Stimulated activated CD4-positive, alpha-beta T cell treated with anti-CD3 and anti-CD28 coated beads, Interleukin-12 subunit alpha, Interleukin-12 subunit beta, amount 100 ng/mL, for 4 hours (primary cell): ENCODE results near the gene KANSL1.

Experiments used
- DNase-seq: peaks from one replicate; pipeline ENCODE4 v3.0.0-alpha.2; 2020

KANSL1 gene

GRCh38 chr17:45993962-45994627 lies 199.1 kb downstream of the KANSL1 start:
- DNase-seq, result no peak

- DNase-seq, result no peak
Observed at GRCh38 chr17:45992904-45993303, 200.3 kb downstream of the KANSL1 start.

GRCh38 chr17:45992175-45992574 lies 201.1 kb downstream of the KANSL1 start:
- DNase-seq, result no peak

- DNase-seq, result no peak
Observed at GRCh38 chr17:45991341-45991740, 201.9 kb downstream of the KANSL1 start.

- no peak for DNase-seq
Observed at GRCh38 chr17:45990886-45991285, 202.3 kb downstream of the KANSL1 start.

GRCh38 chr17:45989759-45990158 lies 203.5 kb downstream of the KANSL1 start:
- DNase-seq, result no peak

DNA sequence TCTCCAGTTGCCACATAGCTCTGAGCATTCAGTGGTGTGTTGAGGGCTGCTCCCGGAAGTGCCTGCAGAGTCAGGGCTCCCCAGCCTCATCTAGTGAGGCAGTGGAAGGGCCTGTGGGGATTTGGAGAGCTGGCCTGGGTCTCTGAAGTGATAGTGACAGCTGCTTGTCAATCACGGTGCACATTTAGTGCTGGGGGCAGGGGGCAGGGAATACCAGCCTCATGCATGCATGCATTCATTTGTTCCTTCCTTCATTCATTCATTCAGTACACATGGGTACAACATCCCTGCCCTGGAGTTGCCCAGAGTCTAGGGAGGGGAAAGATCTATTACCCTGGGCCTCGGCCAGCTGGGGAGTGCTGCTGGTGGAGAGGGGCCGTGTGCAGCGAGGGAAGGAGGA lies 205.5 kb downstream of the KANSL1 start:
- DNase-seq, result no peak

- DNase-seq, result no peak
Observed at GRCh38 chr17:45986056-45986455, 207.2 kb downstream of the KANSL1 start.

DNA sequence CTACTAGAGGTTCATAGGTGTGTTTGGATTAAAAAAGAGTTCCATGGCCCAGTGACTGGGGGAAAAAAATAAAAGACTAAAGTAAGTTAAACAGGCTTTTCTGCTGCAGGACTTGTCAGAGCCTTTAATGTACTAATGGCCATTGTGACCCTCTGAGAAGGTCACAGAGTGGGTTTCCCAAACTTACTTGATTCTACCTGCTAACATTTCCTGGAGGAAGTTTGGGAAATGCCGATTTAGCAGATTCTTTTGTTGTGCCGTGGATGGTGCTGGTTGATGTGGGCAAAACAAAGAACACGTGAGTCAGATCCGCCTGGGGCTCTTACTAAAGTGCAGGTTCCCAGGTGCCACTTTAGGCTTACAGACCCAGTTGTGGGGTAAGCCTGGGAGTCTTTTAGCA lies 207.8 kb downstream of the KANSL1 start:
- no peak for DNase-seq

DNA sequence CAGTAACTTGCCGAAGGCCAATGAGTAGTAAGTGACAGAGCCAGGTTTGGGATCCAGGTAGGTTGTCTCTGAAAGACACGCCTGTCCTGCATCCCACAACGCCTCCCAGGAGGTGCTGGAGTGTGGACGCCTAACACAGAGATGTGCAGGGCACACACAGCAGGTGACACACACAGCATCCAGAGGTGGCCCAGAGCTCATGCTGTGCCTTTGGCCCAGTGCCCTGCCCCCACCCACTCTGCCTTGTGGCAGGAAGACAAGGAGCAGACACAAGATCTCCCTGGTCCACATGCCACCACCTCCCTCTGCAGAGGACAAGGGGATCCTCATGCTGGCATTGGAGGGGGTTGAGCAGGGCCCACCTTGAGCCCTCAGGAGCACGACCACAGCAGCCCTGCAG lies 208.9 kb downstream of the KANSL1 start:
- DNase-seq, result no peak

DNA sequence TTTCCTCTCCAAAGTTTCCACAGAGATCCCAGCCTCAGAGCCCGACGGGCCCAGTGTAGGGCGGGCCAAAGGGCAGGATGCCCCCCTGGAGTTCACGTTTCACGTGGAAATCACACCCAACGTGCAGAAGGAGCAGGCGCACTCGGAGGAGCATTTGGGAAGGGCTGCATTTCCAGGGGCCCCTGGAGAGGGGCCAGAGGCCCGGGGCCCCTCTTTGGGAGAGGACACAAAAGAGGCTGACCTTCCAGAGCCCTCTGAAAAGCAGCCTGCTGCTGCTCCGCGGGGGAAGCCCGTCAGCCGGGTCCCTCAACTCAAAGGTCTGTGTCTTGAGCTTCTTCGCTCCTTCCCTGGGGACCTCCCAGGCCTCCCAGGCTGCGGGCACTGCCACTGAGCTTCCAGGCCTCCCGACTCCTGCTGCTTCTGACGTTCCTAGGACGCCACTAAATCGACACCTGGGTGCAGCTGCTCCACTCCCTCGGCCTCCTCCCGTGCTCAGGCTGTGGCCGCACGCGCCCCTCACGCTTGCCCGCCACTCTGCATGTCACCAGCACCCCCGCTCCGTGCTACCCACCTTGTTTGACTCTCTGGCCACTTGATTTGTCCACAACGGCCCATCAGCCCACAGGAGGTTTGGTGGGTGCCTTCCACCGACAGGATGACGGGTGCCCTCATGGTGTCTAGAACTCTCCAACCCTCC lies 209.5 kb downstream of the KANSL1 start:
- DNase-seq, result no peak

DNA sequence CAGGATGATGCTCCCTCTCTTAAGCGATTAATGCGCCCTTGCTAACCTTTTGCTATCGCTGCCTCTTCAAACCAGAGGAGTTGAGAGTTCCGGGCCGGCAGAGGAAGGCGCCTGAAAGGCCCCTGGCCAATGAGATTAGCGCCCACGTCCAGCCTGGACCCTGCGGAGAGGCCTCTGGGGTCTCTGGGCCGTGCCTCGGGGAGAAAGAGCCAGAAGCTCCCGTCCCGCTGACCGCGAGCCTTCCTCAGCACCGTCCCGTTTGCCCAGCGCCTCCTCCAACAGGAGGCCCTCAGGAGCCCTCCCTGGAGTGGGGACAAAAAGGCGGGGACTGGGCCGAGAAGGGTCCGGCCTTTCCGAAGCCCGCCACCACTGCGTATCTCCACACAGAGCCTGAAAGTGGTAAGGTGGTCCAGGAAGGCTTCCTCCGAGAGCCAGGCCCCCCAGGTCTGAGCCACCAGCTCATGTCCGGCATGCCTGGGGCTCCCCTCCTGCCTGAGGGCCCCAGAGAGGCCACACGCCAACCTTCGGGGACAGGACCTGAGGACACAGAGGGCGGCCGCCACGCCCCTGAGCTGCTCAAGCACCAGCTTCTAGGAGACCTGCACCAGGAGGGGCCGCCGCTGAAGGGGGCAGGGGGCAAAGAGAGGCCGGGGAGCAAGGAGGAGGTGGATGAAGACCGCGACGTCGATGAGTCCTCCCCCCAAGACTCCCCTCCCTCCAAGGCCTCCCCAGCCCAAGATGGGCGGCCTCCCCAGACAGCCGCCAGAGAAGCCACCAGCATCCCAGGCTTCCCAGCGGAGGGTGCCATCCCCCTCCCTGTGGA lies 210.2 kb downstream of the KANSL1 start:
- DNase-seq, result no peak

- no peak for DNase-seq
Observed at GRCh38 chr17:45981306-45981705, 211.9 kb downstream of the KANSL1 start.

DNA sequence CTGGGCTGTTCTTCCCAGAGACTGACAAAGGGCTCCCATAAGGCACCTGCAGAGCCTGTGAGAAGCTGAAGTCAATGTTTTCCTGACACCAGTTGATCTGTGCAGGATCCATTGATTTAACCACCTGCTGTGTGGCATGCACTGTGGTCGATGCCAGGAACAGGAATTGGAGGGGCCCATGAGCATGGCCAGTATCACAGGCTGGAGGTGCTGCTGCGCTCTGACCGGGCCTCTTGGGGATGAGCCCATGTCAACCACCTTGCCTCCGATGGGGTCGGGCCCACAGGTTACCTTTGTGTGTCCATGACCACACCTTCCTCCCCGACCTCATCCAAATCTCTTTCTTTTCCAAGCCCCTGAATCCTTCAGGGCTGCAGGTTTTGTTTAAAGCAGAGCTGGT lies 212.4 kb downstream of the KANSL1 start:
- DNase-seq, result no peak
